Measurements from ENCODE around the gene NRIP1. TPM values are rescaled to one million over a fixed set of nuclear protein-coding genes. Genes with fewer than 3 reads are reported as not detected.

Gene NRIP1
- total and polyA plus RNA-seq, 8 donors, result 22.6 to 30.5 (median 27.6) TPM

- intact Hi-C loops (cut with DNase I), result no loop called here
- Histone ChIP-seq H3K27me3 (no peaks in the 10 kb centered on the region), H3K4me1 (peaks cover 4 to 33% of the 10 kb centered on the region in 2 donors), H3K4me3 (no peak overlapping the region), H3K9me3 (no peaks in the 10 kb centered on the region), H3K27ac (peak overlapping the region in 1 of 2 donors; percentile 14), H3K36me3 (no peaks in the 10 kb centered on the region)
- peak; percentile 39 for ATAC-seq
- DNase-seq, result peak in 2 of 4 donors; percentile 33 to 50
- TF ChIP-seq CTCF (IDR thresholded peaks at IDR 0.05), result no peak
These were observed 36.6 kb downstream of the NRIP1 start for GRCh38 chr21:15028186-15028585.

- H3K4me3 ChIP-seq, result no peak overlapping the region
- H3K9me3 ChIP-seq, result no peaks in the 10 kb centered on the region
- no peak for DNase-seq
- H3K4me1 ChIP-seq, result peaks cover 4 to 32% of the 10 kb centered on the region in 2 donors
- no peaks in the 10 kb centered on the region for H3K36me3 ChIP-seq
- TF ChIP-seq CTCF (IDR thresholded peaks at IDR 0.05), result no peak
- H3K27me3 ChIP-seq, result no peaks in the 10 kb centered on the region
- intact Hi-C loops (cut with DNase I), result no loop called here
- H3K27ac ChIP-seq, result peak overlapping the region in 1 of 2 donors; percentile 14
- ATAC-seq, result no peak
These were observed 37.7 kb downstream of the NRIP1 start for GRCh38 chr21:15027056-15027455.

- Histone ChIP-seq H3K9me3 (no peaks in the 10 kb centered on the region), H3K36me3 (no peaks in the 10 kb centered on the region), H3K27me3 (no peaks in the 10 kb centered on the region), H3K27ac (no peak overlapping the region), H3K4me3 (no peak overlapping the region), H3K4me1 (peaks cover 4 to 32% of the 10 kb centered on the region in 2 donors)
- intact Hi-C loops (cut with DNase I), result no loop called here
- no peak for ATAC-seq
- DNase-seq, result no peak
- no peak for TF ChIP-seq CTCF (IDR thresholded peaks at IDR 0.05)
These were observed 38.4 kb downstream of the NRIP1 start for GRCh38 chr21:15026370-15026769.

- H3K27me3 ChIP-seq, result no peaks in the 10 kb centered on the region
- H3K4me3 ChIP-seq, result no peak overlapping the region
- DNase-seq (no peak), ATAC-seq (no peak)
- H3K27ac ChIP-seq, result no peak overlapping the region
- intact Hi-C loops (cut with DNase I), result no loop called here
- H3K4me1 ChIP-seq, result peaks cover 4 to 18% of the 10 kb centered on the region in 2 donors
- H3K9me3 ChIP-seq, result no peaks in the 10 kb centered on the region
- H3K36me3 ChIP-seq, result no peaks in the 10 kb centered on the region
- no peak for TF ChIP-seq CTCF (IDR thresholded peaks at IDR 0.05)
These were observed 41.0 kb downstream of the NRIP1 start for GRCh38 chr21:15023776-15024175.

- no peak overlapping the region for H3K4me3 ChIP-seq
- peaks cover 0 to 8% of the 10 kb centered on the region in 2 donors for H3K4me1 ChIP-seq
- DNase-seq (no peak), ATAC-seq (no peak)
- intact Hi-C loops (cut with DNase I), result no loop called here
- H3K27me3 ChIP-seq, result no peaks in the 10 kb centered on the region
- no peaks in the 10 kb centered on the region for H3K9me3 ChIP-seq
- TF ChIP-seq CTCF (IDR thresholded peaks at IDR 0.05), result no peak
- H3K27ac ChIP-seq, result no peak overlapping the region
- no peaks in the 10 kb centered on the region for H3K36me3 ChIP-seq
These were observed 42.1 kb downstream of the NRIP1 start for GRCh38 chr21:15022608-15023261.
